Umbilical cord (tissue), 1 donor: Measurements from ENCODE around the gene OR1N2. TPM values are rescaled to one million over a fixed set of nuclear protein-coding genes. Genes with fewer than 3 reads are reported as not detected.

Source experiments
- total RNA-seq: library from RNA; depleted of rRNA; stranded (reverse); fragments of >200 nt; gene quantifications from one replicate; pipeline ENCODE4 v1.2.3, GENCODE V29; 2014; ENCODE audit warnings: low replicate concordance; ENCODE audit not compliant: insufficient read depth

Gene OR1N2
- total RNA-seq, 1 donor from 2014 or later = 0.72 TPM

Other genes with a start within 250 kb of the OR1N2 start
- gene PTGS1, start 182.1 kb upstream of the OR1N2 start, total RNA-seq = 22.9 TPM
- 1.4 TPM for gene OR1J1, start 75.2 kb upstream of the OR1N2 start, total RNA-seq
- gene OR1J2, start 42.3 kb upstream of the OR1N2 start, total RNA-seq = 1.2 TPM
- gene OR1J4, start 34.0 kb upstream of the OR1N2 start, total RNA-seq = 2.9 TPM
- 1.2 TPM for gene OR1N1, start 25.8 kb upstream of the OR1N2 start, total RNA-seq
- not detected for gene OR1L8, start 30.3 kb downstream of the OR1N2 start, total RNA-seq
- gene OR1Q1, start 61.6 kb downstream of the OR1N2 start, total RNA-seq = 9.6 TPM
- gene OR1B1, start 104.5 kb downstream of the OR1N2 start, total RNA-seq = 0.72 TPM
- not detected for gene OR1L1, start 108.6 kb downstream of the OR1N2 start, total RNA-seq
- not detected for gene OR1L3, start 122.0 kb downstream of the OR1N2 start, total RNA-seq
- gene OR1L4, start 170.9 kb downstream of the OR1N2 start, total RNA-seq = not detected
- 1.2 TPM for gene OR1L6, start 189.2 kb downstream of the OR1N2 start, total RNA-seq
- gene OR5C1, start 235.8 kb downstream of the OR1N2 start, total RNA-seq = 1.2 TPM
- not detected for gene OR1K1, start 247.0 kb downstream of the OR1N2 start, total RNA-seq